GM21576 (cell line): ENCODE results near the gene CXXC4.

Experiments used
- ATAC-seq: cut with Tn5 transposase; IDR thresholded peaks from one replicate; pipeline ENCODE4 v1.9.1; 2021; ENCODE audit warnings: mild to moderate bottlenecking, moderate library complexity; ENCODE audit not compliant: unreplicated experiment

Gene CXXC4

GRCh38 chr4:104424475-104424941 lies 70.2 kb downstream of the CXXC4 start:
- ATAC-seq = no peak

- ATAC-seq = no peak
Observed at GRCh38 chr4:104421566-104421965, 73.1 kb downstream of the CXXC4 start.

GRCh38 chr4:104420766-104421165 lies 73.9 kb downstream of the CXXC4 start:
- ATAC-seq = no peak
